ENCODE data around the gene TNPO3.

TNPO3 gene

GRCh38 chr7:128982105-128982504 lies 72.8 kb downstream of the TNPO3 start:
- no peak overlapping the region for H3K4me3 ChIP-seq (ENCODE audit: control insufficient read depth, low read depth, low read length)
- TF ChIP-seq CTCF (IDR thresholded peaks at IDR 0.05; ENCODE audit: control insufficient read depth, insufficient read depth, low read depth, low read length, missing control alignments) = no peak
- DNase-seq (ENCODE audit: low read depth) = no peak

GRCh38 chr7:128974241-128974934 lies 80.5 kb downstream of the TNPO3 start:
- TF ChIP-seq CTCF (IDR thresholded peaks at IDR 0.05; ENCODE audit: control insufficient read depth, insufficient read depth, low read depth, low read length, missing control alignments) = no peak
- H3K4me3 ChIP-seq (ENCODE audit: control insufficient read depth, low read depth, low read length) = no peak overlapping the region
- DNase-seq (ENCODE audit: low read depth) = no peak

GRCh38 chr7:128968624-128969023 lies 86.3 kb downstream of the TNPO3 start:
- H3K4me3 ChIP-seq (ENCODE audit: control insufficient read depth, low read depth, low read length) = no peak overlapping the region
- no peak for TF ChIP-seq CTCF (IDR thresholded peaks at IDR 0.05; ENCODE audit: control insufficient read depth, insufficient read depth, low read depth, low read length, missing control alignments)

GRCh38 chr7:128963327-128963757 lies 91.6 kb downstream of the TNPO3 start:
- no peak for DNase-seq (ENCODE audit: low read depth)
- no peak for TF ChIP-seq CTCF (IDR thresholded peaks at IDR 0.05; ENCODE audit: control insufficient read depth, insufficient read depth, low read depth, low read length, missing control alignments)
- H3K4me3 ChIP-seq (ENCODE audit: control insufficient read depth, low read depth, low read length) = no peak overlapping the region

More at GRCh38 chr7:128968624-128969023, 86.3 kb downstream of the TNPO3 start:
- no peak for DNase-seq (ENCODE audit: low read depth)

GRCh38 chr7:128962899-128963298 lies 92.0 kb downstream of the TNPO3 start:
- no peak for DNase-seq (ENCODE audit: low read depth)
- H3K4me3 ChIP-seq (ENCODE audit: control insufficient read depth, low read depth, low read length) = no peak overlapping the region
- TF ChIP-seq CTCF (IDR thresholded peaks at IDR 0.05; ENCODE audit: control insufficient read depth, insufficient read depth, low read depth, low read length, missing control alignments) = no peak

GRCh38 chr7:128961030-128961659 lies 93.8 kb downstream of the TNPO3 start:
- no peak for DNase-seq (ENCODE audit: low read depth)
- TF ChIP-seq CTCF (IDR thresholded peaks at IDR 0.05; ENCODE audit: control insufficient read depth, insufficient read depth, low read depth, low read length, missing control alignments) = no peak
- H3K4me3 ChIP-seq (ENCODE audit: control insufficient read depth, low read depth, low read length) = no peak overlapping the region

Data from AG09309 (cell line).